HG03565 (cell line): Measurements from ENCODE around the gene C20orf204.
"Not testable (repeated sequence)": the region's sequence is repeated elsewhere in the genome, so short reads cannot be mapped to it uniquely, and the experiment has no call there.

Experiments
- ATAC-seq: cut with Tn5 transposase; IDR thresholded peaks from one replicate; pipeline ENCODE4 v1.9.1; 2021; ENCODE audit warnings: mild to moderate bottlenecking, moderate library complexity; ENCODE audit not compliant: unreplicated experiment

C20orf204 gene, protein sequence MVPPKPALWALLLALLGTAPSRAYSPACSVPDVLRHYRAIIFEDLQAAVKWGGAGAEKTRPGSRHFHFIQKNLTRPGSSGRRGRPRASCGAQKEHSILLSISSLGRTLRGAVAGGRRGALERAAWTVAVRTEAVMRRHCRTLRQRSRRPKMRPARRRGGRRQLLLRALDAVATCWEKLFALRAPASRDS

GRCh38 chr20:64035933-64036345, at the start of gene C20orf204:
Gene C20orf204 (plus strand): TSS chr20:64036182. CDS start chr20:64036324, 142 bp downstream.
- no peak for ATAC-seq

DNA sequence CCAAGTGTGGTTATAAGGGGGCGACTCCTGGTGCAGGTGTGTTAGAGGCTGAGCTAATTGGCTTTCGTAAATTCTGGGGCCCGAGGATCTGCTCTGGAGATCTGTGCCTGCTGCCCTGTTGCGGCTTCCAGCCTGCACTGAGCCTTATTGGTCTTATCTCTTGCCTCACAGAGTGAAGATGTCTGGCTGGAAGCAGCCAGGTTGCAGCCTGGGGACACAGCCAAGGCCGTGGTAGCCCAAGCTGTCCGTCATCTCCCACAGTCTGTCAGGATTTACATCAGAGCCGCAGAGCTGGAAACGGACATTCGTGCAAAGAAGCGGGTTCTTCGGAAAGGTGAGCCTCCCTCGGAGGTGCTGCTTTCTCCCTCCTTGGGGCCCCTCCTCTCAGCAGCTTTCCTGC, 35.1 kb upstream of the C20orf204 start:
- no peak for ATAC-seq

GRCh38 chr20:64001607-64002011, 34.4 kb upstream of the C20orf204 start:
- ATAC-seq: no peak

DNA sequence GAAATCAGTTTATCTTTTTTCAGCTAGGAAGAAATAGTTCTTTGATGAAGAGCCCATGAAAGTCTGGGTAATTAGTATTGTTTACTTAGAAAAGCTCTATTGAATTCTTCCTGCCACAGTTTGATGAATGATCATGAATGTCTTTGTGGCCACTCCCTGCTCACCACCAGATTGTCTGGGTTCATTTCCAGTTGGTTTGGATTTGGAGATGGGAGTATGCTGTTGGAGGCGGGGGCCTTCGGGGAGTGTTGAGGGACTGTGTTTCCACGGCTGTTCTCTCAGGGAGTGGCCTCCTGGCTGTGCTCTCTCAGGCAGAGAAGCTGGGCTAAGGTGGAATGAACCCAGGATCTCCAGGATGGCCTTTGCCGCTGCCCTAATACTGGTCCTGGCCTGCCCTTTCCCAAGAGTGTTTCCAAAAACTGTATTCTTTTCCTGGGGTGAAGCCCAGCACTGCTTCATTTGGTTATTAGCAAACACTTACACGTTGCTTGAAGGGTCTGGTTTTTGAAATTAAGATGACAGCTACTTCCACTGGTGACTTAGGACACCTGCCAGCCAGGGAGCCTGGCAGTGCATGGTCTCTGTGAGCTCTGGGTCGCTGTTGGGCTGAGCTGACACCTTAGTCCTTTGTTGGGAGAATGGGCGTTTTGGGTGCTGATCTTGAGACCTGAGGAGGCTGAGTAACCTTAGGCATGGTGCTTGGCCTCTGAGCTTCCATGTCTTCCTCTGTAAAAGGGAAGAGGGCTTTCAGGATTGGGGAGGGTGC, 31.8 kb upstream of the C20orf204 start:
- ATAC-seq: no peak

- ATAC-seq: no peak
Observed at GRCh38 chr20:64005394-64005793, 30.6 kb upstream of the C20orf204 start.

DNA sequence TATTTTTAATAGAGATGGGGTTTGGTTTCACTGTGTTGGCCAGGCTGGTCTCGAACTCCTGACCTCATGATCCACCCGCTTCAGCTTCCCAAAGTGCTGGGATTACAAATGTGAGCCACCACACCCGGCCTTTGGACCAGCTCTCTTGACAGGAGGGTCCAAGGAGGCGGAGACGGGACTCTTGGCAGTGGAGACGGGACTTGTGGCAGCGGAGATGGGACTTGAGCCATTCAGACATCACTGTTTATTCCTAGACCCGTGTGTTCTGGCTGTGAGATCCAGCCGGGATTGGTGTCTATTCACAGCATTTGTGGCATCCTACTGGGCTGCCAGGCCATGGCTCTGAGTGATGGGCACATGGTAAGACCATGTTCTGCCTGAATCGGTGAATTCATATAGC, 29.5 kb upstream of the C20orf204 start:
- ATAC-seq: no peak

- no peak for ATAC-seq
Observed at GRCh38 chr20:64006902-64007301, 29.1 kb upstream of the C20orf204 start.

GRCh38 chr20:64009811-64010387, 26.1 kb upstream of the C20orf204 start:
- ATAC-seq: no peak

DNA sequence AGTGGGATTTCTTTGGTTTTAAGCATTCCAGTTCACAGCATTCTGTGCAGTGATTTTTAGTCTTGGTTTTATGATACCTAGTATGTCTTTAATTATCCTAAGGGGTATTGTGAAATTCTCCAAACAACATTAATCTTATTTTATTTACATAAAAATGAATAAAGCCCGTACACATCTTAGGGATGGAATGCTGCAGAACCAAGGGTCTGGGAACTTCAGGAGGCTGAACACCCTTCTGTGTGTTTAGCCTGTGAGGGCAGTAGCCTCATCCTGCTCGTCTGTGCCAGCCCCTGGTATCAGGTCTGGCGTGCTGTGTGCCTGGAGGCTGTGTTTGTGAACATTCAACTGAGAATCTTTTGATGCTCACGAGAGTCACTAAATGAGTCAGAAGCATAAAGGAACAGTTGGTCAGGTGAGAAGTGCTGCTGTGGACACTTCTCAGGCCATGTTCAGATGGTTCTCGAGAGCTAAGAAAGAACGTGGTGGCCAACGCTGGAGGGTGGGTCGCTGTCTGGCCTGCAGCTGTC, 25.2 kb upstream of the C20orf204 start:
- ATAC-seq: no peak

DNA sequence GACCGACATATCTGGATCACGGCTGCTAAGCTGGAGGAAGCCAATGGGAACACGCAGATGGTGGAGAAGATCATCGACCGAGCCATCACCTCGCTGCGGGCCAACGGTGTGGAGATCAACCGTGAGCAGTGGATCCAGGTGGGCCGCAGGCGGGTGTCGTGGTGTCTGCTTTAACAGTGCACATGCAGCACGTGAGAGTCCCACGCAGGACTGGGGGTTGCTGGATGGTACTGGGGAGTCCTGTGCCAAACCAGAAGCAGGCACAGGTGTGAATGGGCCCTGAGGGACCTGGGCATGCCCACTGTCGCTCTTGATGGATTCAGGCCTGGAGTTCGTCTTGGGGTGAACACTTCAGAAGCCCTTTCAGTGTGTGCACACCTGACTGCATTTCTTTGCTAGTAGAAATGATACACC, 24.6 kb upstream of the C20orf204 start:
- no peak for ATAC-seq

- not testable (repeated sequence) for ATAC-seq
Observed at GRCh38 chr20:64012385-64013154, 23.4 kb upstream of the C20orf204 start.

DNA sequence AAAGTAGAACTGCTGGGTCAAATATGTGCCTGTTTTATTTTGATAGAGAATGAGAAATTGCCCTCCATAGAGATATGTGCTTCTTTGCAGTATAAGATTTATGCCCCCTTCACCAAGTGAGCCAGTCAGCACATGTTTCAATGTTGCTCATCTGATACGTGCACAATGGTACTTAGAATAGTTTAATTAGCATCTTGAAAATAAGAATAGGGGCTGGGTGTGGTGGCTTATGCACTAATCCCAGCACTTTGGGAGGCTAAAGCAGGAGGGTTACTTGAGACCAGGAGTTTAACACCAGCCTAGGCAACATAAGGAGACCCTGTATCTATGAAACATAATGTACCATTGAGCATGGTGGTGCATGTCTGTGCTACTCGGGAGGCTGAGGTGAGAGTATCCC, 20.3 kb upstream of the C20orf204 start:
- ATAC-seq: no peak

- no peak for ATAC-seq
Observed at GRCh38 chr20:64021124-64021975, 14.6 kb upstream of the C20orf204 start.

DNA sequence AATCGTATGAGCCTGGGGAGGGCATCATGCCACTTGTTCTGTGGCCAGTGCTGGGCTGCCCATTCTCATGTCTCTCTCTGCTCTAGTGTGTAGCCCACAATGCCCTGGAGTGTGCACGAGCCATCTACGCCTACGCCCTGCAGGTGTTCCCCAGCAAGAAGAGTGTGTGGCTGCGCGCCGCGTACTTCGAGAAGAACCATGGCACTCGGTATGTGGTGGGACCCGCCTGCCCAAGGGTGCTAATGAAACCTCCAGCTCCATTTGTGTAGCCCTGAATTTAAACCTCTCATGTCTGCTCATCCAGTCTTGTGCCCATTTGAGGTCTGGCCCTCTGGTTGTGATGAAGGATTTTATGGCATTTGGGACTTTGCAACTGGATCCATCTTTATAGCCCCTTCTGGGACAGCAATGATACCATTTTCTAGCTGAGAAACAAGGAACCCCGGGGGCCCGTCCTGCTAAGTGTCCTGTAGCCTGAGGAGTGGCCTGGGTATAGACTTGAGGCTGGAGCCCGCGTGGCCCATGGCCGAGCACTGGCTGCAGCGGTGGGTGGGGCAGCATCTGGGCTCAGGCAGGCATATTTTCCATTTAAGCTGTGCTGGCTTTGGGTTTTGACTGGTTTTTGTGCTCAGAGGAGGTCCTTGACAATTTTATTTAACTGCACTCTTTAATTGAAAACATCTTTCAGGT, 13.2 kb upstream of the C20orf204 start:
- no peak for ATAC-seq

GRCh38 chr20:64023361-64024140, 12.4 kb upstream of the C20orf204 start:
- ATAC-seq: no peak

DNA sequence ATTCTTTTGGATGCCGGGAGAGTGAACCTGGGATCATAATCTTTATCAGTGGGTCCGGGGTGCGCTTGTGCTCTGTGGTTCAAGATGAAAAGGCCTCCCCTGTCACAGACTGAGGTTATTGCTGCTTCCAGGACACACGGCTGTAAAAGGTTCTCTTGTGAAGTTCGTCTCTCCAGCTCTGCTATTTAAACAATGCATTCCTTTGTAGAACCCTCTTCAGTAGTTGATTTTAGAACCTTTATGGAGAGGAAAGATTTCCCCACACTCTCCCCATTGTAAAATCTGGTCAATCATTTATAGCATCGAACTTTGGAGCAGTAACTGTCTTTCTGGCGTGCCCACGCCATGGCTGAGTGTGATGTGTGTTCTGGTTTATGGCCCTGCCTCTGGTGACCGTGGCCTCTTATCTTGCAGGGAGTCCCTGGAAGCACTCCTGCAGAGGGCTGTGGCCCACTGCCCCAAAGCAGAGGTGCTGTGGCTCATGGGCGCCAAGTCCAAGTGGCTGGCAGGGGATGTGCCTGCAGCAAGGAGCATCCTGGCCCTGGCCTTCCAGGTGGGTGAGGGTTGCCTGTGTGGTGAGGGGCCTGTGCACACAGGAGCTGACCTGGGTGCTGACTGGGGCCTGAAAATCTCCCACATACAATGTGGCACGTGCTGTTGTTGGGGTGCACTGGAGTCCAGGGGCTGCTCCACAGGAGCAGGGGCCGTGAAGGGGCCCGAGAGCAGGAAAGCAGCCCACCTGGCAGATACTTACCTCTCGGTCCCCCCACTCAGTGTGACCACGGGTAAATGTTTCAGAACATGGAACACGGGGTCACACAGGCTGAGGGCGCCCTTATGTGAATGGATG, 11.6 kb upstream of the C20orf204 start:
- no peak for ATAC-seq

GRCh38 chr20:64025101-64025825, 10.7 kb upstream of the C20orf204 start:
- no peak for ATAC-seq
